DOHH2 (cell line): Measurements from ENCODE around the gene ANKRD23.

Experiments
- CTCF ChIP-seq: fragments of 200-600 bp; sonication (generic); IDR thresholded peaks from one replicate; pipeline ENCODE4 v1.5.1; 2014; ENCODE audit warnings: antibody characterized with exemption, mild to moderate bottlenecking, low read depth, low read length; ENCODE audit not compliant: poor library complexity, severe bottlenecking
- EZH2phosphoT487 ChIP-seq: fragments of 200-600 bp; sonication (generic); IDR thresholded peaks from 2 replicates; pipeline ENCODE4 v1.6.1; 2017; ENCODE audit warnings: borderline replicate concordance, mild to moderate bottlenecking, antibody characterized with exemption, low read length, moderate library complexity, mixed read lengths

- TF ChIP-seq CTCF (no peak), EZH2phosphoT487 (no peak)
Measured at GRCh38 chr2:96801786-96802595, 41.8 kb downstream of the ANKRD23 start.
